Ovary (tissue), 3 donors: ENCODE measurements around the gene PLEKHG2.

Experiments
- CTCF ChIP-seq, 3 donors: fragments of 450-650 bp in 2 of 3; fragments of 200-600 bp in 1 of 3; IDR thresholded peaks; one replicate each; pipeline versions ENCODE4 v1.5.1 to v1.8.0; 2016 to 2022; ENCODE audit warnings: antibody characterized with exemption in 3 of 3, mild to moderate bottlenecking in 1 of 3
- POLR2A ChIP-seq: fragments of 450-650 bp; IDR thresholded peaks from one replicate; pipeline ENCODE4 v1.6.1; 2017; ENCODE audit warnings: antibody characterized with exemption, mild to moderate bottlenecking, moderate library complexity
- donor health status: DM: no; HTN: no; CAD: no.

GRCh38 chr19:39385629-39386411 lies 26.6 kb upstream of the PLEKHG2 start:
- no peak for TF ChIP-seq POLR2A
- no peak for TF ChIP-seq CTCF (IDR thresholded peaks at IDR 0.05)
